Amniotic stem cell (primary cell): Measurements from ENCODE around the gene SYN1.
"Not testable (repeated sequence)": the region's sequence is repeated elsewhere in the genome, so short reads cannot be mapped to it uniquely, and the experiment has no call there.

ENCODE experiments used
- DNase-seq: peaks from one replicate; lab custom pipeline; 2025; lab: John Stamatoyannopoulos, UW

SYN1 gene

DNA sequence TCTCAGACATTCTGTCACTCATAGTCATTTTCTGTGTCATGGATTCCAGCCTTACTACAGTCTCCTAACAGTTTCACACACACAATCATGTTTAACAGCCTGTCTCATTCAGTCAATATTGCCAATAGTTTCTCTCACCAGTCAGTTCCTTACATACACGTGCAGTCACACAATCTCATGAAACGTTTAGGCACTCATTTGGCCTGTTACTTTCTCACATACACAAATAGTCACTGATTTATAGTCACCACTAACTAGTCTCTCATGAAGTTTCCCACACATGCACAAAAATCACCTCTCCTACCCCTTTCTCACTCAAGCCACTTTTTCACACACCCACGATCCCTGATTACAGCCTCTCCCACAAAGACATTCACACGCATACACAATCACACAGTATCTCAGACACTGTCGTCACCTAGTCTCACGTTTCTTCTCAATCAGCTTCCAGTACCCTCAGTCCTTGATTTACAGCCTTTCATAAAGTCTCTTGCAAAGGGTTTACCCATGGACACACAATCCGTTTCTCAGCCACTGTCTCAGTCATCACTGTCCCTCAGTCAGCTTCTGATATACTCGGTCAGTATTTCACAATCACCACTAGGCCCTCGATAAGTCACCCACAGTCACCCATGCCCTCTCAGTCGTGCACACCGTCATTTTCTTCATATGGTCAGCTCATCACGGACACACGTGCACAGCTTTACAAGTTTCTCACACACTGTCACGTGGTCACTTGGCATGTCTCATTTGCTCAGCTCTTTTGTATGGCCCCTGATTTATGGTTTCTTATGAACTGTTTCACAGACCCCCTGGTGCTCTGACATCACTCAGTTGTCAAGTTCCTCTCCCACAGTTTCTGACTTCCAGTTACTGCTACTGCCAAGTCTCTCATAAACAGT, 14.3 kb upstream of the SYN1 start:
- DNase-seq = no peak

DNA sequence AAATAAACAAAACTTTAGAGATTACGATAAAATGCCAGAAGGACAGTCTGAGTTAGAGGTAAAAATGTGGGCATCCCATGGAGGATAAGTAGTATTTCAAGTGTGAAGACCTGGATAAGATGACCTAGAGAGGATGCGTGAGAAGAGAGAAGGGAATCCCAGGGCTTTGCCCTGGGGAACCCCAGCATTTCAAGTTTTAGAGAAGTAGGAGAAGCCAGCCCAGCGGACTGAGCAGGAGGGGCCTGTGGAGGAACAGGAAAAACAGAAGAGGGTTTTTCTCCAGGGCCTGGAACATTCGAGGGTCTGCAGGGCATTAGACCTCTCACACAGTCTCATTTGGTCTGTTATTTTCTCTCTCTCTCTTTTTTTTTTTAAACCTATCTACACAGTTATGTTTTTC, 13.0 kb upstream of the SYN1 start:
- no peak for DNase-seq

DNA sequence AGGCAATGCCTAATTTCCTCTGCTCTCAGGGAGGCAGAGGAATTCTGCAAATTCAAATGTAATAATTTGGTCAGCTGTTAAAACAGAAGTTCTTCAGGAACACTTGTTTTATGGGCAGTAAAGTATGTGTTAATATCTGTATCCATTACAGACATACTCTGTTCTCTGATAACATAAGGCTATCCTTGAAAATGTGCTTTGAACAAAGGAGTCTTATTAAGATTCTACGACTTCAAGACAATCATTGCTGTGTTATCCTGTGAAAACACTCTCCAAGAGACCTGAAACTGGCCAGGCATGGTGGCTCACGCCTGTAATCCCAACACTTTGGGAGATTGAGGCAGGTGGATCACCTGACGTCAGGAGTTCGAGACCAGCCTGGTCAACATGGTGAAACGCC, 12.0 kb upstream of the SYN1 start:
- DNase-seq = no peak

DNA sequence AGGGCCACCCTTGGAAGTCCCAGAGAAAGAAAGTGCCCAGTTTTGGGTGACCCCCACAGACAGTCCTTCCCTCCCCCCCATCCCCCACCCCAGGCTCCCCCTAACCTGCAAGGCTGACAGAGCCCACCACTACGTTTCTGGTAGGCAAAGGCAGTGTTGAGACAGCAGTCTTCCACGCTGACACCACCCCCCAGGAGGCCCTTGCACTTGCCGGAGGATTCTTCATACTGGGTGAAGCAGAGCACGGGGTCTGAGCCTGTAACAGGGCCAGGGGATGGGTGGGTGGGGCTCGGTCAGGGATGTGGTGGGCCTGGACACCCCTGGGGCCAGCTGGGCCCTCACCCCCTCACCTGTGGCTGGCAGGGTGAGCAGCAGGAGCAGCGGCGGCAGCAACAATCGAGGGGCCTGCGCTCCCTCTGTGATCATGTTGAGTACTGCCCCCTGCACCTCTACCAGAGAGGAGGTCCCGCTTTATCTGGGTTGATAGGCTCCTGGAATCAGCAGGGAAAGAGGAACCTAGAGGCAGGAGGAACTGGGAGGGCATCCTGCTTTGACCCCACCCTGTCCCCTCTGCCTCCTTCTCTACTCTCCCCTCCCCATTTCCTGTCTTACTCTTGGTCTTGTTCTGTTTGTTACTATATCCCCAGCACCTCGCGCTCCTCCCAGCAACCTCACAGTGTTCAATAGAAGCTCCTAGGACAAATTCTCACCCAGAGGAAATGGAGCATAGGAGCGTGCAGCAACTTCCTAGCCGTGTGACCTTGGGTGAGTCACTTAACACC, 10.0 kb upstream of the SYN1 start, which contains the start of gene CFP:
Gene CFP (minus strand): TSS at position 512 of the 782 bp plus-strand sequence. CDS start 86 bp downstream, at position 426.
- DNase-seq = no peak

DNA sequence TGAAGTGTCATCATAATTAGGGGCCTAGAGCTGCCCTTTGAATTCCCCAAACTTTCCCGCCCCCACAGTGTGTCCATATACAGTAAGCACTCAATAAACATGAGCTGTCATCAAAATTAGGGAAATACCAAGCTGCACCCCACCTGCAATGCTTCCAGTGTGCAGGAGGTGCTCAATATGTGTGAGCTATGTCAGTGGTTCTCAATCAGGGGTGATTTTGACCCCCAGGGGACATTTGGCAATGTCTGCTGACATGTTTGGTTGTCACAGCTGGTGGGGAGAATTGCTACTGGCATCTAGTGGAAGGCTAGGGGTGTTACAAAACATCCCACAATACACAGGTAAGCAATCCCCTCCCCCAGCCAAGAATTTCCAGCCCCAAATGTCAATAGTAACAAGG, 9.3 kb upstream of the SYN1 start:
- DNase-seq = no peak

DNA sequence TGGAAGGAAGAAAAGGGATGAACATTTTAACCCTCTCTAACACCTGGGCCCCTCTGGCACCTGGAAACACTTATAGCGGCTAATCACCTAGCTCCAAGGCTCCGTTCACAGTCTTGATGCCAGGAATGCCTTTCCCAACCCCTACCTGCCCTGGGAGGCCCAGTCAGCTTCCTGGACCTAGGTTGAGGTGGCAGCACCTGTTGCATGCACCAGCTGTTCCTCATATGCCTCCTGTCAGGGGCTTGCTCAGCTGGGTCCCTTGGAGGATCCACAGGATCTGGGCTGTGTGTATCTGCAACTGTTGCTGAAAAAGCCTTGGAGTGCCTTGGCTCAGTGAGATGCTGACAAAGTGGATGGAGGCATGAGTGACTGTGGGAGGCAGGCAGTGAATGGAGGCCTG, 5.7 kb upstream of the SYN1 start:
- no peak for DNase-seq

DNA sequence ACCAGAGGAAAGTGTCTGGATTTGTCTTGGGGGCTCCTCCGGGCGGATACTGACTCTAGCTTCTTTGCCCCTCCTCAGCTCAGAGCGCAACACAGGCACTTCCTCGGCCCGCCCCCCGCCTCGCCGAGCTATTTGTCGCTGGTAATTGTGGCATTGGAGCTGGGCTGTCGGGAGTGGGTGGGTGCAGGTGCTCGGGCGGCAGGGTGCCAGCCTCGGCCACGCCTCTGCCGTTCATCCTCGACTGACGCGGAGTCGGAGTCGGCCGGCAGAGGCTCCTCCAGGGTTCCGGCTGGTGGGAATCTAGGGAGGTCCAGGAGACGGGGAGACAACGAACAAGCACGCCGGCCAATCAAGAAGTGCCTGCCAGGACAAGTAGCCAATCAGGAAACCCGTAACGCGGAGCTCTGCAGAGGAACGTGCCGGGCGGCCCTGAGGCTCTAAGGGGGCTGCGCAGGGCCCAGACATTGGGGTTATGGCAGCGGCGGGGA, 3.9 kb upstream of the SYN1 start:
- DNase-seq = peak; percentile 38

DNA sequence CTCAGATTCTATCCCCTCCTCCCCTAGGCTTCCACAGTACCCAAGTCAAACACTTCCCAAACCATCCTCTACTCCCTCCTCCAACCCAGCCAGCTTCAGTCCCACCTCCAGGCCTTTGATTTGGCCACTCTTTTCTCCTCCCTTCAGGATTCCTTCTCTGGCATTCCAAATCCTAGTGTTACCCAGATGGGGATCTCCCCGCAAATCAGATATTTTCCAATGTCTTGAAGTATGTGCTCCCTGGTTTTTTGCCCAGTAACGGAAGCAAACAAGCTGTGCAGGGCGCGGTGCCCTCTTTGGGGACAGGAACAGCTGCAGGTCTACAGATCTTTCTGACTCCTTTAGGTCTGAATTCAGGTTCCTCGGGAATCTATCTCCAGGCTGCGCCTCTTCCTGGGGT, 2.2 kb upstream of the SYN1 start:
- no peak for DNase-seq

DNA sequence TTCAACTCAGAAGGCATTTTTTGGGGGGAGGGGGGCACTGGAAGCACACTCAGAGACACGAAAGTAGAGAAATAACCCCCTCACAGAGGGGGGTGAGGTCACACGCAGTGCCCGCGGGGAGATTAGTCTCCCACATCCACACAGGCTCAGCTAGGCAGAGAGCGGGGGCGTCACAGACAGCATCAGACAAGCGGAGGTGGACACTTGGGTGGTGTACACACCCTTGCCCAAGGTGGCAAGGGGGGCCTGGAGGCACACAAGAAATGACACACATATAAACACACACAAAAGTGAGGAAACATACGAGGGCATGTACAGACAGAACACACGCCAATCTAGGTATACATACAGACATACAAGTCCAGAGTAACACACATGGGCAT, 637 bp upstream of the SYN1 start:
- no peak for DNase-seq

DNA sequence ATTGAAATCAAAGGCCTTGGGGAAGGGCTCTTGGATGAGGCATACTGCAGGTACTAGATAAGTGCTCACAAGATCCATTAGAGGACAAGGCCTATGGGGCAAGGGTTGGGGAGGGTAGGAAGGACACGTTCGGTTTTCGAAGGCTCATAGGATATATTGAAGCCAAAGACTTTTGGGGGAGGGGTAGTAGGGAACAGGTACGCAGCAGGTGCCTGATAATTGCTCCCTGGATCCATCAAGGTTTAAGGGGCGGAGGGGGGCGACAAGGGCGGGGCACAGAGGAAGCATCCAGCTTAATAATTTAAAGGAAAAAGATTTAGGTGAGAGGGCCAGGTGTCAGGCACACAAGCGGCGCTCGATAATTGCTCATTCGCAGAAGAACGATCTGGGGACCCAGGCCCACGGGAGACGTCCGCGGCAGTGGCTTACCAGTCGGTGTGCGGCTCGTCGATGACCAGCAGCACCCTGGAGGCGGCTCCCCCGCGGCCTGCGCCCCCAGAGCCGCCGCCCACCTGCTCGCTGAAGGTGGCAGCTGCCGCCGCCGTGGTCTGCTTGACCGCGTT, 653 bp downstream of the SYN1 start:
- DNase-seq = no peak

DNA sequence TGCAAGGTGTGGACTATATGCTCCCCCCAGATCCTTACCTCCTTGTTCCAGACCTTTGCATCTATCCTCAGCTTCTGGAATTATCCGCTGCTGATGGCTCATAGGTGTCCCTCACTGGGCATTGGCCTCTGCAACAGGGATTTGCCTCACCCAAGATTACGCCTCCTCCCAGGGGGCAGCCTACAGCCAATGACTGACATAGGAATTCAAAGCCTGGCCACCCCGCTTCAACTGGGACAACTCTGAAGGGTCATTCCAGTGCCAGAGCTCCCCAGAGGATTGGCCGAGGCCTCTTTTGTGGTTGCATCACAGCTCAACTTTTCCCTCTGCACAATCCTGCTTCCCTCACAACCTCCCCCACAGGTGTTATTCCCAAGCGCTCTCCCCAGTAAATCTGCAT, 5.0 kb downstream of the SYN1 start:
- no peak for DNase-seq

DNA sequence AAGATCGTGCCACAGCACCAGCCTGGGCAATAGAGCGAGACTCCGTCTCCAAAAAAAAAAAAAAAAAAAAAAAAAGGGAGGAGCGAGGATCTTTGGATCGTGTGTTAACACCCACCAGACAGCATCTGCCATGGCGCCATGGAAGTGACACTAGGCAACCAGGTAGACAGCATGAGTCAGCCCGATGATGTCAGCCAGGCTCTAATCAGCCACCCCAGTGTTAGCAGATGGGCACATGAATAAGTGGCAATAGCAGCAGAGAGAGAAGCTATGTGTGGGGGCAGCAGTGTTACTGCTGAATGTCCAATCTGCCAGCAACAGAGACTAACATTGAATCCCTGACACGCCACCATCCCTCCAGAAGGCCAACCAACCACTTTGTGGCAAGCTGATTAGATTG, 6.6 kb downstream of the SYN1 start:
- no peak for DNase-seq

DNA sequence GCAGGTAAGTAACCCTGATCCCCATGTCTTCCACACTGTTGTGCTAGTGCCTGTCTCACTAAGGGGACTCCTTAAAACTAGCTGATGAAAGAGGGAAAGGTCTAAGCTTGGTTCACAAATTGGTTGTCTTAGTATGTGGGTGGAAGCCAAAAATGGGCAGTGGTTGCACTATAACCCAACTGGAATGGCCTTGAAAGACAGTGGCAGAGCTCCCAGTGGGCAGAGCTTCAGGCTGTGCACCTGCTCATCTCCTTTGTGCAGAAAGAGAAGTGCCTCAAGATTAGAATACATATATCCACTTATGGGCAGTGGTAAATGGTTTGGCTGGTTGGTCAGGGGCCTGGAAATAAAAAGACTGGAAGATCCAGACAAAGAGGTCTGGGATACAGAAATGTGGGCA, 7.2 kb downstream of the SYN1 start:
- no peak for DNase-seq

DNA sequence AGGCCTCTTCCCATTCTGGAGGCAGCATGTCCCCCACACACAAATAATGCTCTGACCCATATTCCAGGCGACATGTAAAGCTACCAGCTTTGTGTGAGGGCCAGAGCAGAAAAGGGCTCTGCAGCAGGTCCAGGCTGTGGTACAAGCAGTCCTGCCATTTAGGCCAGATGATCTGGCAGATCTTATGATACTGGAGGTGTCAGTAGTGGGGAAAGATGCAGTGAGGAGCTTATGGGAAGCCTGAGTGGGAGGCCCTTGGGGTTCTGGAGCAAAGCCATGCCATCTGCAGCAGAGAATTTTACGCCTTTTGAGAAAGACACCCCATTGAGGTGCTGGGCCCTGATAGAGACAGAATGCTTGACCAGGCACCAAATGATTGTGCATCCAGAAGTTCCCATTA, 7.7 kb downstream of the SYN1 start:
- DNase-seq = no peak

DNA sequence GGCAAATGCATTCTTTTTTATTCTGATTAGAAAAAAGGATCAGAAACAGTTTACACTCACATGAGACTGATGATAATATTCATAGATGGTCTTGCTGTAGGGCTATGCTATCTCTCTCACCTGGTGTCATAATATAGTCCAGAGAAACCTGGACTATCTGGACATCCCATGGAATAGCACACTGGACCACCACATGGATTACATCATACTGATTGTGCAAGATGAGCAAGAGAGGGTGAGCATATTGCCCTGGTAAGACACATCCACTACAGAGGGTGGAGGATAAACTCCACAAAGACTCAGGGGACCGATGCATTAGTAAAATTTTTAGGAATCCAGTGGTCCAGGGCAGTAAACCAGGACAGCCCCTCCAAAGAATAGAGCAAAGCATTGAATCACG, 8.2 kb downstream of the SYN1 start:
- DNase-seq = no peak

DNA sequence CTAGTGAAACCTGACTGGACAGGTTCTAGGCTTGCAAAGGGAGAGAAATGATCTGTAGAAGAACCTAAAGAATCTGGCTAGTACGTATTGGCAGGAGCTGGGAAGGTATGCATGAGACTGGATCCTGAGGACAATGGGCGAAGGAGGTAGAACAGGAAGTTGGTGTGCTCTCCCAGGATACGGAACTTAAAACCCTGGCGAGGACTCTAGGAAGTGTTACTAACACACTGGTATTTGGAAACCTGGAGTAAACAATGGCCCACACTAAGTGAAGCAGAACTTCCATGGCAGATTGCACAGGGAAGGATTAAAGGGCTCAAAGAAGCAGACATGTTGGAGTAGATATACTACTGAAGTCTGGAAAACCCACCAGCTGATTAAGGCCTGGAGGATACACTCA, 9.1 kb downstream of the SYN1 start:
- DNase-seq = no peak

DNA sequence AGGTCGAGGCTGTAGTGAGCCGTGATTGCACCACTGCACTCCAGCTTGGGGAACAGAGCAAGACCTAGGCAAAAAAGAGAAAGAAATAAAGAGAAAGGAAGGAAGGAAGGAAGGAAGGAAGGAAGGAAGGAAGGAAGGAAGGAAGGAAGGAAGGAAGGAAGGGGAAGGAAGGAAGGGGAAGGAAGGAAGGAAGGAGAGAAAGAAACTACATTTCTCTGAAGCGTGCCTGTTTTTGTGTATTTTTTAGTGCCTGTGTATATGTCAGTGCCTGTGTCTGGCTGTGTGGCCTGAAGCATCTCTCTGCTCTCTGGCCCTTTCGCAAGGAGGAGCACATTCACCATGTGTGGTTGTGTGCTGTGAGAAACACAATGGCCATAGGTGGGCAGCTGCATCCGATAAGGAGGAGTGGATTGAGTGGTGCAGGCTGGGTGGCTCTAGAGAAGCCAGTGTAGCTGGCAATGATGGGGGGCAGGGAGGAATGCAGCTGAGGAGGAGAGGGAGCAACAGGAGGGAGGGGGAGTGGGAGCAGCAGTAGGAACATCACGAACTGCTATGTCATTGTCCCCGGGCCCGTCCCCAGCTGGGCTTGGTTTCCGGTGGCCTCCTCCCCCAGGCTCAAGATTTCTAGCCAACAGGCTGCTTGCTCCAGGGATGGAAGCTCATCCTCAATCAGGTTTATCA, 11.4 kb downstream of the SYN1 start:
- no peak for DNase-seq

DNA sequence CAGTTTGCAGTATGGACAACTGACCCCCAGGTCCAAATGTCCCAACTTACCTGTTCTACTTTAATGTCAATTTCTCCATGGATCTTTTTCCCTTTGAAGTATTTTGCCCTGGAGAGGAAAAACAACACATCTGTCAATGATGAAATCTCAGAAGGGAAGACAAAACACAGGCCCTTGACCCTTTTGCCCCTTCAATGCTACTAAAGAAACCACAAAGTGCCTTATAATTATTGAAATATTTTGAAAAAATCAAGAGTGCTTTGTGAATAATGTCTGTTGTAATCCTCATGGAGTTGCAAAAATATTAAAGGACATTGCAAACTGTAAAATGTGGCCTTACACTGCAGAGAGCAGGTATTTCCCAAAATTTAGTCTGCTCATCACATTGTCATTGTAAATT, 12.6 kb downstream of the SYN1 start:
- no peak for DNase-seq

DNA sequence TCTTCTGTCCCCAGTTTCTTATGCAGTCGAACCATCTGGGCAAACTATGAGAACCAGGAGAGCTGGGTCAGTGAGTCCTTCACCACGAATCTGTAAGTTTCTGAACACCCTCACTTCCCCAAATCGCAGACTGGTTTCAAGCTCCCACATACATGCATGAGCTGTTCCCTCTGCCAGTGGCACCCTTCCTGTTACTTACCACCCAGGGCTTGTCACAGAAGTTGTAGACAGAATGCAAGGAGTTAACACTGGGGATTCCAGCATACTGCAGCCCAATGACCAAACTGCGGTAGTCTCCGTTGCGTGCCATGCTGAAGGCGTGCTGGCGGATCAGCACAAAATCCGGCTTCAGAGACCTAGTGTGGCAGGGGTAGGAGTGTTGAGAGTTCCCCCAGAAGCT, 14.6 kb downstream of the SYN1 start:
- no peak for DNase-seq

DNA sequence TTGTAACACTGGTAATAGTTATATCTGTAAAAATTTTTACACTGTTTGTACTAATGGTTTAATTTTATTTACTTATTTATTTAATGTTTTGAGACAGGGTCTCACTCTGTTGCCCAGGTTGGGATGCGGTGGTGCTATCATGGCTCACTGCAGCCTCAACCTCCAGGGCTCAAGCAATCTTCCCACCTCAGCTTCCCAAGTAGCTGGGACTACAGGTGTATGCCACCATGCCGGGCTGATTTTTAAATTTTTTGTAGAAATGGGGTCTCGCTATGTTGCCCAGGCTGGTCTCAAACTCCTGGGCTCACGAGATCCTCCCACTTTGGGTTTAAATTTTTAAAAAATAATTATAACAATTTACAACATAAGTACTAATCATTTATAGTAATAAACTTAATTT, 16.5 kb downstream of the SYN1 start:
- not testable (repeated sequence) for DNase-seq

DNA sequence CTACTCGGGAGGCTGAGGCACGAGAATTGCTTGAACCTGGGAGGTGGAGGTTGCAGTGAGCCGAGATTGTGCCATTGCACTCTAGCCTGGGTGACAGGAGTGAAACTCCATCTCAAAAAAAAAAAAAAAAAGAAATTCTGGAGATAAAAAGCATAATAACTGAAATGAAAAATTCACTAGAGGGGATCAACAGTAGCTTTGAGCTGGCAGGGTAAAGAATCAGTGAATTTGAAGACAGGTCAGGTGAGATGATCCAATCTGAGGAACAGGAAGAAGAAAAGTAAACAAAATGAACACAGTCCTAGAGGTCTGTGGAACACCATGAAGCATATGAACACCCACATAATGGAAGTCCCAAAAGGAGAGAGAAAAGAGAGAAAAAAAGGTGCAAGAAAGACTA, 22.4 kb downstream of the SYN1 start:
- DNase-seq = no peak

DNA sequence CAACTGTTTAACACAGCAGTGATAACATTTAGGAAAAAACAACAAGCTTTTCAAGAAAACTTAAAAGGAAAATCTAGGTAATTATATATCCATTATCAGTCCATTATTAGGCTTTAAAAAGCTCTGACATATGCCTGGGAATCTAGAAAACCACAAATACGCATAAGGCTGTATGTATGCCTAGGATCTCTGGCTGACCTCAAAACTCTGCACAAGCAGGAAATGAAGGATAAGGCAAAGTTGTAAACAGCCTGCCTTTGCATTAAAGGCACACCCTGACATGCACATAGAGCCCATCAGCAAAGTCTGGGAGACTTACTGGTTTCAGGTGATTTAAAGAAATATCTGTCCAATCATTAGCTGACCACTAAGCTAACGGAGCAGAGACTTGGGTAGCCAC, 23.4 kb downstream of the SYN1 start:
- no peak for DNase-seq
